A549 (cell line): ENCODE results near the gene FGD2. TPM values are rescaled to one million over a fixed set of nuclear protein-coding genes. Genes with fewer than 3 reads are reported as not detected.

ENCODE experiments used
- ATAC-seq, 2 experiments: fragments of 200-7000 bp in 1 of 2; fragments of >200 bp in 1 of 2; cut with Nextera tagmentation in 1 of 2; cut with Tn5 transposase in 1 of 2; 3 replicates each; pipeline versions ENCODE4 v1.8.0 to v1.9.1; 2018 to 2020; ENCODE audit warnings: mild to moderate bottlenecking in 1 of 2, moderate library complexity in 1 of 2
- CTCF ChIA-PET: fragments of 300-600 bp; sonication (Branson Sonifier 250); formaldehyde crosslinking; extraction: SDS; loops from one replicate; lab custom pipeline; 2021; ENCODE audit warnings: antibody characterized with exemption, inconsistent platforms; lab: Yijun Ruan, JAX
- POLR2A ChIA-PET: fragments of 350-600 bp; formaldehyde crosslinking; extraction: SDS; loops from one replicate; lab custom pipeline; 2021; ENCODE audit warnings: antibody characterized with exemption, inconsistent platforms; lab: Yijun Ruan, JAX
- DNase-seq, 2 experiments: peaks; one replicate each; pipeline versions ENCODE4 v3.0.0 to v3.0.0-alpha.2; 2011 to 2016; ENCODE audit warnings: low read depth in 1 of 2, low spot score in 1 of 2
- FAIRE-seq: peaks from 2 replicates; lab custom pipeline; 2011; peaks lifted over from hg19 to GRCh38; lab: Jason Lieb, UNC
- H3K27ac ChIP-seq, 2 experiments: fragments of >200 bp; sonication (Bioruptor Twin); formaldehyde crosslinking; 3 replicates each; pipeline ENCODE4 v1.5.1; 2016 to 2017
- H3K4me1 ChIP-seq: fragments of >200 bp; sonication (Bioruptor Twin); formaldehyde crosslinking; 3 replicates; pipeline ENCODE4 v1.6.1; 2016
- H3K4me2 ChIP-seq: fragments of >200 bp; sonication (Bioruptor Twin); formaldehyde crosslinking; 3 replicates; pipeline ENCODE4 v1.6.1; 2016
- H3K4me3 ChIP-seq: fragments of >200 bp; sonication (Bioruptor Twin); formaldehyde crosslinking; 3 replicates; pipeline ENCODE4 v1.5.1; 2016
- H3K9me3 ChIP-seq: fragments of >200 bp; sonication (Bioruptor Twin); formaldehyde crosslinking; 3 replicates; pipeline ENCODE4 v1.6.1; 2016
- CEBPB ChIP-seq, 2 experiments: fragments of >200 bp in 1 of 2; sonication (Bioruptor Twin) in 1 of 2; formaldehyde crosslinking in 1 of 2; IDR thresholded peaks; 2 replicates each; pipeline ENCODE4 v1.6.1; 2012 to 2016
- CHD2 ChIP-seq: fragments of 150-350 bp; IDR thresholded peaks from 2 replicates; pipeline ENCODE4 v1.6.1; 2014; ENCODE audit warnings: low read length; ENCODE audit not compliant: partially characterized antibody
- CHD4 ChIP-seq: fragments of 200-600 bp; sonication (generic); IDR thresholded peaks from 2 replicates; pipeline ENCODE4 v1.6.1; 2016; ENCODE audit warnings: antibody characterized with exemption, mild to moderate bottlenecking, borderline replicate concordance
- EHF ChIP-seq: fragments of 250-450 bp; sonication (Bioruptor Pico); IDR thresholded peaks from 2 replicates; pipeline ENCODE4 v1.5.0; 2020; ENCODE audit warnings: mild to moderate bottlenecking
- ESRRA ChIP-seq: fragments of 150-350 bp; IDR thresholded peaks from 2 replicates; pipeline ENCODE4 v1.6.1; 2014; ENCODE audit warnings: mild to moderate bottlenecking, low read length, borderline replicate concordance
- HEYL ChIP-seq: fragments of 250-450 bp; sonication (Bioruptor Pico); IDR thresholded peaks from 2 replicates; pipeline ENCODE4 v1.8.0; 2021; ENCODE audit warnings: mild to moderate bottlenecking, moderate library complexity
- HOXA7 ChIP-seq: fragments of 250-450 bp; sonication (Bioruptor Pico); IDR thresholded peaks from 2 replicates; pipeline ENCODE4 v1.5.0; 2020; ENCODE audit warnings: mild to moderate bottlenecking, moderate library complexity
- HOXB5 ChIP-seq: fragments of 250-450 bp; sonication (Bioruptor Pico); IDR thresholded peaks from 2 replicates; pipeline ENCODE4 v1.5.0; 2020; ENCODE audit warnings: mild to moderate bottlenecking, moderate library complexity
- JUNB ChIP-seq: fragments of >200 bp; sonication (Bioruptor Twin); formaldehyde crosslinking; IDR thresholded peaks from 2 replicates; pipeline ENCODE4 v1.6.1; 2016
- MAZ ChIP-seq: fragments of 150-350 bp; IDR thresholded peaks from 2 replicates; pipeline ENCODE4 v1.6.1; 2014; ENCODE audit warnings: antibody characterized with exemption, low read depth, low read length, borderline replicate concordance
- NR3C1 ChIP-seq: fragments of >200 bp; sonication (Bioruptor Twin); formaldehyde crosslinking; IDR thresholded peaks from 3 replicates; pipeline ENCODE4 v1.6.1; 2017
- RFX5 ChIP-seq: fragments of 450-650 bp; IDR thresholded peaks from 2 replicates; pipeline ENCODE4 v1.7.1; 2014; ENCODE audit warnings: antibody characterized with exemption, mild to moderate bottlenecking, moderate library complexity
- SMC3 ChIP-seq: fragments of >200 bp; sonication (Bioruptor Twin); formaldehyde crosslinking; IDR thresholded peaks from 3 replicates; pipeline ENCODE4 v1.6.1; 2018; ENCODE audit warnings: inconsistent platforms
- SREBF2 ChIP-seq: fragments of 450-650 bp; IDR thresholded peaks from 2 replicates; pipeline ENCODE4 v1.6.1; 2014; ENCODE audit warnings: mild to moderate bottlenecking, moderate library complexity
- TFCP2L1 ChIP-seq: fragments of 250-450 bp; sonication (Bioruptor Pico); IDR thresholded peaks from 2 replicates; pipeline ENCODE4 v1.5.0; 2021; ENCODE audit warnings: mild to moderate bottlenecking
- TP53 ChIP-seq: fragments of 250-450 bp; sonication (Bioruptor Pico); IDR thresholded peaks from 2 replicates; pipeline ENCODE4 v1.5.0; 2021; ENCODE audit warnings: mild to moderate bottlenecking, moderate library complexity
- ZFP36 ChIP-seq: fragments of 450-650 bp; IDR thresholded peaks from 2 replicates; pipeline ENCODE4 v1.6.1; 2014; ENCODE audit warnings: borderline replicate concordance; ENCODE audit not compliant: partially characterized antibody
- ZNF302 ChIP-seq: fragments of 250-450 bp; sonication (Bioruptor Pico); IDR thresholded peaks from 2 replicates; pipeline ENCODE4 v1.9.0; 2021; ENCODE audit warnings: inconsistent platforms, mild to moderate bottlenecking, moderate library complexity
- WGBS: methylation state at CpG from one replicate; pipeline ENCODE4 v1.1.6; 2017; ENCODE audit errors: missing lambda C conversion rate; 5-methylcytosine and 5-hydroxymethylcytosine counted together
- polyA plus RNA-seq, 4 experiments: library from polyadenylated mRNA; depleted of rRNA in 3 of 4; stranded (reverse); fragments of >200 nt; fragmentation: RNase III in 1 of 4; extraction: RNeasy Plus Mini Kit Qiagen cat#74134 plus additional on column Dnase treatment in 1 of 4; gene quantifications; 2 replicates in 3 of 4; 3 replicates in 1 of 4; pipeline ENCODE4 v1.2.3, GENCODE V29; 2011 to 2017
- TF ChIP-seq, protein P1 (sequence below): fragments of >200 bp; sonication (Bioruptor Twin); formaldehyde crosslinking; IDR thresholded peaks from 2 replicates; pipeline ENCODE4 v1.6.1; 2016
- TF ChIP-seq, protein P2 (sequence below): fragments of 150-350 bp; IDR thresholded peaks from 2 replicates; pipeline ENCODE4 v1.6.1; 2014; ENCODE audit warnings: low read depth, mild to moderate bottlenecking, low read length
- TF ChIP-seq, protein P3 (sequence below): IDR thresholded peaks from 2 replicates; pipeline ENCODE4 v1.6.1; 2012
- TF ChIP-seq, protein P4 (sequence below): fragments of 250-450 bp; sonication (Bioruptor Pico); IDR thresholded peaks from 2 replicates; pipeline ENCODE4 v1.5.0; 2021; ENCODE audit warnings: mild to moderate bottlenecking, moderate library complexity, borderline replicate concordance

Gene FGD2
- polyA plus RNA-seq, 2 of the 4 experiments (the other 2 are of a cell fraction): not detected

DNA sequence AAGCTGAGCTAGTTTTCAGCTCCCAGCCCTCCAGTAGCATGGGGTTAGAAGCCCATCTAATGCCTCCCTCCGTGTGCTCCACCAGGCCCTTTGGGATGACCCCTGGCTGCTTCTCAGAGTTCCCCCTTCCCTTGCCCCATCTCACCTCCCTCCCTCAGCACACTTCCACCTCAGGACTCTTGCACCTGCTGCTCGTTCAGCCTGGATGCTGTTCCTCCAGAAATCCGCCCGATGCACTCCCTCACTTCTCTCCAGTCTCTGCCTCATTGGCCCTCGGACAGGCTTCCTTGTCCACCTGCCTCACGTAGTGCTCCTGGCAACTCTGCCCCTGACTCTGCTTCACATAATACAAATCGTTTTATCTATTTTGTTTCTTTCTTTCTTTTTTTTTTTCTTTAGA lies 26.8 kb downstream of the FGD2 start:
- Histone ChIP-seq H3K4me2 (no peak overlapping the region), H3K27ac (no peak overlapping the region), H3K4me3 (no peak overlapping the region), H3K9me3 (0 out of 3 replicates have a peak, but pooled peaks cover 5% of the 10 kb centered on the region), H3K4me1 (peaks cover 7% of the 10 kb centered on the region; the same call in 1 of the 3 replicates)
- TF ChIP-seq TP53 (CRISPR knock-in tag): no peak
- TF ChIP-seq, protein P1, sequence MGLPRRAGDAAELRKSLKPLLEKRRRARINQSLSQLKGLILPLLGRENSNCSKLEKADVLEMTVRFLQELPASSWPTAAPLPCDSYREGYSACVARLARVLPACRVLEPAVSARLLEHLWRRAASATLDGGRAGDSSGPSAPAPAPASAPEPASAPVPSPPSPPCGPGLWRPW: no peak
- TF ChIP-seq TFCP2L1 (CRISPR knock-in tag): no peak
- no peak for TF ChIP-seq CEBPB (IDR thresholded peaks at IDR 0.05)
- TF ChIP-seq NR3C1: no peak
- TF ChIP-seq MAZ: no peak
- no peak for TF ChIP-seq ESRRA
- TF ChIP-seq CHD2: no peak
- TF ChIP-seq, protein P2, sequence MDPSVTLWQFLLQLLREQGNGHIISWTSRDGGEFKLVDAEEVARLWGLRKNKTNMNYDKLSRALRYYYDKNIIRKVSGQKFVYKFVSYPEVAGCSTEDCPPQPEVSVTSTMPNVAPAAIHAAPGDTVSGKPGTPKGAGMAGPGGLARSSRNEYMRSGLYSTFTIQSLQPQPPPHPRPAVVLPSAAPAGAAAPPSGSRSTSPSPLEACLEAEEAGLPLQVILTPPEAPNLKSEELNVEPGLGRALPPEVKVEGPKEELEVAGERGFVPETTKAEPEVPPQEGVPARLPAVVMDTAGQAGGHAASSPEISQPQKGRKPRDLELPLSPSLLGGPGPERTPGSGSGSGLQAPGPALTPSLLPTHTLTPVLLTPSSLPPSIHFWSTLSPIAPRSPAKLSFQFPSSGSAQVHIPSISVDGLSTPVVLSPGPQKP: no peak
- no peak for TF ChIP-seq JUNB
- TF ChIP-seq SREBF2: no peak
- TF ChIP-seq HOXB5: no peak
- TF ChIP-seq SMC3: no peak
- TF ChIP-seq RFX5: no peak
- TF ChIP-seq EHF (CRISPR knock-in tag): no peak
- TF ChIP-seq ZFP36: no peak
- TF ChIP-seq, protein P3, sequence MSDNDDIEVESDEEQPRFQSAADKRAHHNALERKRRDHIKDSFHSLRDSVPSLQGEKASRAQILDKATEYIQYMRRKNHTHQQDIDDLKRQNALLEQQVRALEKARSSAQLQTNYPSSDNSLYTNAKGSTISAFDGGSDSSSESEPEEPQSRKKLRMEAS: no peak
- no peak for TF ChIP-seq CHD4
- TF ChIP-seq ZNF302: no peak
- TF ChIP-seq HEYL (CRISPR knock-in tag): no peak
- POLR2A ChIA-PET: no interaction called here
- ATAC-seq (no peak), FAIRE-seq (no peak), DNase-seq (no peak)
- CTCF ChIA-PET: interaction anchor here (6.9 to 20.1 kb wide), 4 partner anchors 11 to 173 kb away, joined by 46 to 546 read pairs (median 234); partner anchors contain the start of gene PIM1
- WGBS: 73% methylated on average over 7 of the region's 7 CpGs

DNA sequence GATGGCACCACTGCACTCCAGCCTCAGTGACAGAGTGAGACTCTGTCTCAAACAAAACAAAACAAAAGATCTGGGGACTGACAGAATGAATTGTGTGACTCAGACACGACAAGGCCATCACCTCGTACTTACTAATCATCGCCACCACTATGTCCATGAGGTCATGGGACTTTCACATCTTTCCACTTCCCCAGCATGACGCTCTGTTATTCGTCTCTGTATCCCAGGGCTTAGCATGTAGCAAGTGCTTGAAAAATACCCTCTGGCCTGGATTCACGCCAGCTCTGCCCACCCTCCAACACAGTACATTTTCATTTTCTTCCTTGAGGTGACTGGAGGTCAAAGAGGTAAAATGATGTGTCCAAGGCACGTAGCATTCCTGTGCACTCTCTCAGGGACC lies 27.8 kb downstream of the FGD2 start:
- Histone ChIP-seq H3K4me1 (peaks cover 7% of the 10 kb centered on the region; the same call in 1 of the 3 replicates), H3K4me2 (no peak overlapping the region), H3K9me3 (0 out of 3 replicates have a peak, but pooled peaks cover 5% of the 10 kb centered on the region), H3K27ac (no peak overlapping the region), H3K4me3 (no peak overlapping the region)
- FAIRE-seq (no peak), DNase-seq (no peak), ATAC-seq (no peak)
- WGBS: 66% methylated on average over 7 of the region's 7 CpGs
- ChIA-PET CTCF (interaction anchor here (0.8 to 20.1 kb wide), 5 partner anchors 12 to 177 kb away, joined by 3 to 371 read pairs (median 6); no protein-coding TSS in a partner anchor), POLR2A (no interaction called here)
- TF ChIP-seq HEYL (CRISPR knock-in tag) (no peak), HOXA7 (no peak)
- TF ChIP-seq, protein P4, sequence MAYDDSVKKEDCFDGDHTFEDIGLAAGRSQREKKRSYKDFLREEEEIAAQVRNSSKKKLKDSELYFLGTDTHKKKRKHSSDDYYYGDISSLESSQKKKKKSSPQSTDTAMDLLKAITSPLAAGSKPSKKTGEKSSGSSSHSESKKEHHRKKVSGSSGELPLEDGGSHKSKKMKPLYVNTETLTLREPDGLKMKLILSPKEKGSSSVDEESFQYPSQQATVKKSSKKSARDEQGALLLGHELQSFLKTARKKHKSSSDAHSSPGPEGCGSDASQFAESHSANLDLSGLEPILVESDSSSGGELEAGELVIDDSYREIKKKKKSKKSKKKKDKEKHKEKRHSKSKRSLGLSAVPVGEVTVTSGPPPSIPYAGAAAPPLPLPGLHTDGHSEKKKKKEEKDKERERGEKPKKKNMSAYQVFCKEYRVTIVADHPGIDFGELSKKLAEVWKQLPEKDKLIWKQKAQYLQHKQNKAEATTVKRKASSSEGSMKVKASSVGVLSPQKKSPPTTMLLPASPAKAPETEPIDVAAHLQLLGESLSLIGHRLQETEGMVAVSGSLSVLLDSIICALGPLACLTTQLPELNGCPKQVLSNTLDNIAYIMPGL (CRISPR knock-in tag): no peak
